HG03139 (cell line): ENCODE measurements around the gene PRKN.

Experiments used
- ATAC-seq: cut with Tn5 transposase; IDR thresholded peaks from one replicate; pipeline ENCODE4 v1.9.1; 2021; ENCODE audit not compliant: unreplicated experiment

The PRKN gene

GRCh38 chr6:162727322-162728182 lies at the start of gene PRKN, which contains the start of gene PACRG:
PRKN (minus strand) TSS chr6:162727766.
PACRG (plus strand) TSS chr6:162727974.
- ATAC-seq: peak; percentile 99

GRCh38 chr6:162777091-162777490 lies 49.5 kb upstream of the PRKN start:
- ATAC-seq: no peak

- ATAC-seq: no peak
These were observed 46.4 kb upstream of the PRKN start for GRCh38 chr6:162773996-162774395.

GRCh38 chr6:162772466-162772865 lies 44.9 kb upstream of the PRKN start:
- ATAC-seq: no peak

GRCh38 chr6:162770955-162771354 lies 43.4 kb upstream of the PRKN start:
- no peak for ATAC-seq

GRCh38 chr6:162770136-162770535 lies 42.6 kb upstream of the PRKN start:
- no peak for ATAC-seq

GRCh38 chr6:162753775-162754174 lies 26.2 kb upstream of the PRKN start:
- no peak for ATAC-seq

GRCh38 chr6:162751211-162751859 lies 23.8 kb upstream of the PRKN start:
- no peak for ATAC-seq

- no peak for ATAC-seq
These were observed 23.2 kb upstream of the PRKN start for GRCh38 chr6:162750776-162751175.

- no peak for ATAC-seq
These were observed 9.4 kb upstream of the PRKN start for GRCh38 chr6:162736961-162737360.

GRCh38 chr6:162733489-162733888 lies 5.9 kb upstream of the PRKN start:
- ATAC-seq: no peak

- no peak for ATAC-seq
These were observed 2.9 kb upstream of the PRKN start for GRCh38 chr6:162730502-162730901.

GRCh38 chr6:162728706-162729105 lies 1.1 kb upstream of the PRKN start:
- ATAC-seq: no peak

- no peak for ATAC-seq
These were observed 631 bp upstream of the PRKN start for GRCh38 chr6:162728197-162728596.

- ATAC-seq: no peak
These were observed 632 bp downstream of the PRKN start for GRCh38 chr6:162726947-162727321.

GRCh38 chr6:162722633-162723032 lies 4.9 kb downstream of the PRKN start:
- no peak for ATAC-seq

GRCh38 chr6:162722226-162722625 lies 5.3 kb downstream of the PRKN start:
- ATAC-seq: no peak

- no peak for ATAC-seq
These were observed 6.2 kb downstream of the PRKN start for GRCh38 chr6:162721404-162721687.

- ATAC-seq: no peak
These were observed 8.0 kb downstream of the PRKN start for GRCh38 chr6:162719528-162719927.

- no peak for ATAC-seq
These were observed 12.0 kb downstream of the PRKN start for GRCh38 chr6:162715601-162716000.

- no peak for ATAC-seq
These were observed 13.4 kb downstream of the PRKN start for GRCh38 chr6:162713974-162714780.

- ATAC-seq: no peak
These were observed 14.9 kb downstream of the PRKN start for GRCh38 chr6:162712694-162713093.
